IPS-11a (cell line): ENCODE data around the gene FGF2.

Source experiments
- H3K4me3 ChIP-seq: one replicate; pipeline ENCODE4 v1.5.1; 2013; ENCODE audit warnings: low read depth, low read length, control low read depth

FGF2 gene

GRCh38 chr4:122889726-122890125 is 63.1 kb downstream of the FGF2 start:
- no peak overlapping the region for H3K4me3 ChIP-seq

- no peak overlapping the region for H3K4me3 ChIP-seq
These were observed 63.6 kb downstream of the FGF2 start for GRCh38 chr4:122890147-122890795.

GRCh38 chr4:122894827-122895226 is 68.2 kb downstream of the FGF2 start:
- no peak overlapping the region for H3K4me3 ChIP-seq

- no peak overlapping the region for H3K4me3 ChIP-seq
These were observed 68.8 kb downstream of the FGF2 start for GRCh38 chr4:122895336-122895995.

- no peak overlapping the region for H3K4me3 ChIP-seq
These were observed 69.6 kb downstream of the FGF2 start for GRCh38 chr4:122896270-122896669.

- H3K4me3 ChIP-seq: no peak overlapping the region
These were observed 71.9 kb downstream of the FGF2 start for GRCh38 chr4:122898370-122899150.

GRCh38 chr4:122899682-122900081 is 73.1 kb downstream of the FGF2 start:
- H3K4me3 ChIP-seq: no peak overlapping the region

GRCh38 chr4:122900314-122900713 is 73.7 kb downstream of the FGF2 start:
- H3K4me3 ChIP-seq: no peak overlapping the region

- no peak overlapping the region for H3K4me3 ChIP-seq
These were observed 74.8 kb downstream of the FGF2 start for GRCh38 chr4:122901247-122902010.

- H3K4me3 ChIP-seq: no peak overlapping the region
These were observed 77.2 kb downstream of the FGF2 start for GRCh38 chr4:122903766-122904288.

- H3K4me3 ChIP-seq: no peak overlapping the region
These were observed 80.3 kb downstream of the FGF2 start for GRCh38 chr4:122906859-122907305.

- no peak overlapping the region for H3K4me3 ChIP-seq
These were observed 81.6 kb downstream of the FGF2 start for GRCh38 chr4:122908223-122908622.

GRCh38 chr4:122909683-122910082 is 83.1 kb downstream of the FGF2 start:
- H3K4me3 ChIP-seq: no peak overlapping the region

GRCh38 chr4:122911588-122911987 is 85.0 kb downstream of the FGF2 start:
- no peak overlapping the region for H3K4me3 ChIP-seq

GRCh38 chr4:122912810-122913575 is 86.4 kb downstream of the FGF2 start:
- no peak overlapping the region for H3K4me3 ChIP-seq

- H3K4me3 ChIP-seq: no peak overlapping the region
These were observed 87.8 kb downstream of the FGF2 start for GRCh38 chr4:122914292-122914904.

GRCh38 chr4:122914938-122915337 is 88.3 kb downstream of the FGF2 start:
- H3K4me3 ChIP-seq: no peak overlapping the region

GRCh38 chr4:122917731-122918130 is 91.1 kb downstream of the FGF2 start:
- no peak overlapping the region for H3K4me3 ChIP-seq

GRCh38 chr4:122920473-122920872 is 93.8 kb downstream of the FGF2 start:
- no peak overlapping the region for H3K4me3 ChIP-seq

GRCh38 chr4:122921300-122921699 is 94.7 kb downstream of the FGF2 start:
- peak overlapping the region; percentile 94 for H3K4me3 ChIP-seq
